ENCODE results near the gene RANBP1. TPM values are rescaled to one million over a fixed set of nuclear protein-coding genes. Genes with fewer than 3 reads are reported as not detected.

RANBP1 gene
- total and polyA plus RNA-seq, 2 of the 13 experiments (the other 11 are each of a cell fraction or from before 2014, with no cell fraction given), result 181 to 492 TPM

DNA sequence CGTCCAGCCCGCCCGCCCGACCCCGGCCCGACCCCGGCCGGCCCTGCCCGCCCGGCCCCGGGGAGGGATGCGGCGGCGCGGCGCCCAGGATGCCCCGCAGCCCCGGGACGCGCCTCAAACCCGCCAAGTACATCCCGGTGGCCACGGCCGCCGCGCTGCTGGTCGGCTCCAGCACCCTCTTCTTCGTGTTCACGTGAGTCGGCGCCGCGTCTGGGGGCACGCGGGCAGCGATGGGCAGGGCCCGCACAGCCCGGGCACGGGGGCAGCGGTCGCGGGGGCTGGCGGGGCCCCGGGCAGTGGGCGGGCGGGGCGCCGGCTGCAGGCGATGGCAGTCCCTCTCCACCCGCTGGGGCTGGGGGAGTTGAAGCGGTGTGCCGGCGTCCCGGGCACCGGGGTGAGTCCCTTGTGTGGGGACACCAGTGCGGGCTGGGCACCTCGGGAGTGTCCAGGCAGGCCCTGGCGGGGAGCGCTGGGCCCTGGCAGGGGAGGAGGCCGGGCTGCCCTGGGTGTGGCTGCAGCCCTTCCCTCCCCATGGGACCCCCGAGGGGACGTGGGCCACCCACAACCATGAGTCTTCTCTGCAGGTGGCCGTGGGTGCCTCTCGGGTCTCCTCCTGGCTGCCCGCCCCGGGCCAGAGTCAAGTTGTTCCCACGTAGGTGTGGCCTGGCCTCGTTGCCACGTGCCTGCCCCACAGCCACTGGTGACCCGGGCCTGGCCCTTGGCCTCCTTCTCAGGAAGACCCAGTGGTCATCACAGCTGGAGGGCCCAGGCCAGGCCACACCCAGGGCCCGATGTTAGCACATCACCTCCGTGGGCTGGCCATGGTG, 16.2 kb downstream of the RANBP1 start (continued):
- TF ChIP-seq, protein P1, sequence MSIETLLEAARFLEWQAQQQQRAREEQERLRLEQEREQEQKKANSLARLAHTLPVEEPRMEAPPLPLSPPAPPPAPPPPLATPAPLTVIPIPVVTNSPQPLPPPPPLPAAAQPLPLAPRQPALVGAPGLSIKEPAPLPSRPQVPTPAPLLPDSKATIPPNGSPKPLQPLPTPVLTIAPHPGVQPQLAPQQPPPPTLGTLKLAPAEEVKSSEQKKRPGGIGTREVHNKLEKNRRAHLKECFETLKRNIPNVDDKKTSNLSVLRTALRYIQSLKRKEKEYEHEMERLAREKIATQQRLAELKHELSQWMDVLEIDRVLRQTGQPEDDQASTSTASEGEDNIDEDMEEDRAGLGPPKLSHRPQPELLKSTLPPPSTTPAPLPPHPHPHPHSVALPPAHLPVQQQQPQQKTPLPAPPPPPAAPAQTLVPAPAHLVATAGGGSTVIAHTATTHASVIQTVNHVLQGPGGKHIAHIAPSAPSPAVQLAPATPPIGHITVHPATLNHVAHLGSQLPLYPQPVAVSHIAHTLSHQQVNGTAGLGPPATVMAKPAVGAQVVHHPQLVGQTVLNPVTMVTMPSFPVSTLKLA (IDR thresholded peaks at IDR 0.05), result no peak
- TF ChIP-seq ZNF10 (CRISPR knock-in tag; IDR thresholded peaks at IDR 0.05; ENCODE audit: borderline replicate concordance, low read depth), result no peak
- TF ChIP-seq, protein P2, sequence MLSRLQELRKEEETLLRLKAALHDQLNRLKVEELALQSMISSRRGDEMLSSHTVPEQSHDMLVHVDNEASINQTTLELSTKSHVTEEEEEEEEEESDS (CRISPR knock-in tag; IDR thresholded peaks at IDR 0.05; ENCODE audit: borderline replicate concordance), result no peak
- TF ChIP-seq, protein P3, sequence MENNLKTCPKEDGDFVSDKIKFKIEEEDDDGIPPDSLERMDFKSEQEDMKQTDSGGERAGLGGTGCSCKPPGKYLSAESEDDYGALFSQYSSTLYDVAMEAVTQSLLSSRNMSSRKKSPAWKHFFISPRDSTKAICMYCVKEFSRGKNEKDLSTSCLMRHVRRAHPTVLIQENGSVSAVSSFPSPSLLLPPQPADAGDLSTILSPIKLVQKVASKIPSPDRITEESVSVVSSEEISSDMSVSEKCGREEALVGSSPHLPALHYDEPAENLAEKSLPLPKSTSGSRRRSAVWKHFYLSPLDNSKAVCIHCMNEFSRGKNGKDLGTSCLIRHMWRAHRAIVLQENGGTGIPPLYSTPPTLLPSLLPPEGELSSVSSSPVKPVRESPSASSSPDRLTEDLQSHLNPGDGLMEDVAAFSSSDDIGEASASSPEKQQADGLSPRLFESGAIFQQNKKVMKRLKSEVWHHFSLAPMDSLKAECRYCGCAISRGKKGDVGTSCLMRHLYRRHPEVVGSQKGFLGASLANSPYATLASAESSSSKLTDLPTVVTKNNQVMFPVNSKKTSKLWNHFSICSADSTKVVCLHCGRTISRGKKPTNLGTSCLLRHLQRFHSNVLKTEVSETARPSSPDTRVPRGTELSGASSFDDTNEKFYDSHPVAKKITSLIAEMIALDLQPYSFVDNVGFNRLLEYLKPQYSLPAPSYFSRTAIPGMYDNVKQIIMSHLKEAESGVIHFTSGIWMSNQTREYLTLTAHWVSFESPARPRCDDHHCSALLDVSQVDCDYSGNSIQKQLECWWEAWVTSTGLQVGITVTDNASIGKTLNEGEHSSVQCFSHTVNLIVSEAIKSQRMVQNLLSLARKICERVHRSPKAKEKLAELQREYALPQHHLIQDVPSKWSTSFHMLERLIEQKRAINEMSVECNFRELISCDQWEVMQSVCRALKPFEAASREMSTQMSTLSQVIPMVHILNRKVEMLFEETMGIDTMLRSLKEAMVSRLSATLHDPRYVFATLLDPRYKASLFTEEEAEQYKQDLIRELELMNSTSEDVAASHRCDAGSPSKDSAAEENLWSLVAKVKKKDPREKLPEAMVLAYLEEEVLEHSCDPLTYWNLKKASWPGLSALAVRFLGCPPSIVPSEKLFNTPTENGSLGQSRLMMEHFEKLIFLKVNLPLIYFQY (CRISPR knock-in tag; IDR thresholded peaks at IDR 0.05; ENCODE audit: borderline replicate concordance), result no peak
- TF ChIP-seq PHF21A (CRISPR knock-in tag; IDR thresholded peaks at IDR 0.05), result no peak
- TF ChIP-seq, protein P4, sequence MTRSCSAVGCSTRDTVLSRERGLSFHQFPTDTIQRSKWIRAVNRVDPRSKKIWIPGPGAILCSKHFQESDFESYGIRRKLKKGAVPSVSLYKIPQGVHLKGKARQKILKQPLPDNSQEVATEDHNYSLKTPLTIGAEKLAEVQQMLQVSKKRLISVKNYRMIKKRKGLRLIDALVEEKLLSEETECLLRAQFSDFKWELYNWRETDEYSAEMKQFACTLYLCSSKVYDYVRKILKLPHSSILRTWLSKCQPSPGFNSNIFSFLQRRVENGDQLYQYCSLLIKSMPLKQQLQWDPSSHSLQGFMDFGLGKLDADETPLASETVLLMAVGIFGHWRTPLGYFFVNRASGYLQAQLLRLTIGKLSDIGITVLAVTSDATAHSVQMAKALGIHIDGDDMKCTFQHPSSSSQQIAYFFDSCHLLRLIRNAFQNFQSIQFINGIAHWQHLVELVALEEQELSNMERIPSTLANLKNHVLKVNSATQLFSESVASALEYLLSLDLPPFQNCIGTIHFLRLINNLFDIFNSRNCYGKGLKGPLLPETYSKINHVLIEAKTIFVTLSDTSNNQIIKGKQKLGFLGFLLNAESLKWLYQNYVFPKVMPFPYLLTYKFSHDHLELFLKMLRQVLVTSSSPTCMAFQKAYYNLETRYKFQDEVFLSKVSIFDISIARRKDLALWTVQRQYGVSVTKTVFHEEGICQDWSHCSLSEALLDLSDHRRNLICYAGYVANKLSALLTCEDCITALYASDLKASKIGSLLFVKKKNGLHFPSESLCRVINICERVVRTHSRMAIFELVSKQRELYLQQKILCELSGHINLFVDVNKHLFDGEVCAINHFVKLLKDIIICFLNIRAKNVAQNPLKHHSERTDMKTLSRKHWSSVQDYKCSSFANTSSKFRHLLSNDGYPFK (CRISPR knock-in tag; IDR thresholded peaks at IDR 0.05; ENCODE audit: borderline replicate concordance), result 0 out of 2 replicates have a peak, but pooled peaks have one; percentile 24
- TF ChIP-seq SOX13 (IDR thresholded peaks at IDR 0.05), result no peak
- no peak for TF ChIP-seq SOX13 (CRISPR knock-in tag; conservative IDR thresholded peaks at IDR 0.05 in 1 of 2, IDR thresholded peaks at IDR 0.05 in 1 of 2)
- TF ChIP-seq ZNF296 (CRISPR knock-in tag; conservative IDR thresholded peaks at IDR 0.05), result no peak
- no peak for TF ChIP-seq ZNF138 (CRISPR knock-in tag; IDR thresholded peaks at IDR 0.05; ENCODE audit: low read depth)
- TF ChIP-seq TBX2 (CRISPR knock-in tag; IDR thresholded peaks at IDR 0.05; ENCODE audit: borderline replicate concordance), result no peak
- TF ChIP-seq, protein P5, sequence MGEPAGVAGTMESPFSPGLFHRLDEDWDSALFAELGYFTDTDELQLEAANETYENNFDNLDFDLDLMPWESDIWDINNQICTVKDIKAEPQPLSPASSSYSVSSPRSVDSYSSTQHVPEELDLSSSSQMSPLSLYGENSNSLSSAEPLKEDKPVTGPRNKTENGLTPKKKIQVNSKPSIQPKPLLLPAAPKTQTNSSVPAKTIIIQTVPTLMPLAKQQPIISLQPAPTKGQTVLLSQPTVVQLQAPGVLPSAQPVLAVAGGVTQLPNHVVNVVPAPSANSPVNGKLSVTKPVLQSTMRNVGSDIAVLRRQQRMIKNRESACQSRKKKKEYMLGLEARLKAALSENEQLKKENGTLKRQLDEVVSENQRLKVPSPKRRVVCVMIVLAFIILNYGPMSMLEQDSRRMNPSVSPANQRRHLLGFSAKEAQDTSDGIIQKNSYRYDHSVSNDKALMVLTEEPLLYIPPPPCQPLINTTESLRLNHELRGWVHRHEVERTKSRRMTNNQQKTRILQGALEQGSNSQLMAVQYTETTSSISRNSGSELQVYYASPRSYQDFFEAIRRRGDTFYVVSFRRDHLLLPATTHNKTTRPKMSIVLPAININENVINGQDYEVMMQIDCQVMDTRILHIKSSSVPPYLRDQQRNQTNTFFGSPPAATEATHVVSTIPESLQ (CRISPR knock-in tag; conservative IDR thresholded peaks at IDR 0.05), result no peak
- TF ChIP-seq, protein P6, sequence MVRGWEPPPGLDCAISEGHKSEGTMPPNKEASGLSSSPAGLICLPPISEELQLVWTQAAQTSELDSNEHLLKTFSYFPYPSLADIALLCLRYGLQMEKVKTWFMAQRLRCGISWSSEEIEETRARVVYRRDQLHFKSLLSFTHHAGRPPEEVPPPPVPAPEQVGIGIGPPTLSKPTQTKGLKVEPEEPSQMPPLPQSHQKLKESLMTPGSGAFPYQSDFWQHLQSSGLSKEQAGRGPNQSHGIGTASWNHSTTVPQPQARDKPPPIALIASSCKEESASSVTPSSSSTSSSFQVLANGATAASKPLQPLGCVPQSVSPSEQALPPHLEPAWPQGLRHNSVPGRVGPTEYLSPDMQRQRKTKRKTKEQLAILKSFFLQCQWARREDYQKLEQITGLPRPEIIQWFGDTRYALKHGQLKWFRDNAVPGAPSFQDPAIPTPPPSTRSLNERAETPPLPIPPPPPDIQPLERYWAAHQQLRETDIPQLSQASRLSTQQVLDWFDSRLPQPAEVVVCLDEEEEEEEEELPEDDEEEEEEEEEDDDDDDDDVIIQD (CRISPR knock-in tag; IDR thresholded peaks at IDR 0.05; ENCODE audit: low read depth), result no peak
- no peak for TF ChIP-seq JUN (CRISPR knock-in tag; IDR thresholded peaks at IDR 0.05)
- TF ChIP-seq U2AF1 (optimal IDR thresholded peaks at IDR 0.05; ENCODE audit: low read depth, low read length), result no peak
